NCI-H1048 (cell line): Measurements from ENCODE around the gene NPFF.
"Not testable (repeated sequence)": the region's sequence is repeated elsewhere in the genome, so short reads cannot be mapped to it uniquely, and the experiment has no call there.

ENCODE experiments used
- DNase-seq: peaks from one replicate; lab custom pipeline; 2025; lab: John Stamatoyannopoulos, UW

The NPFF gene

DNA sequence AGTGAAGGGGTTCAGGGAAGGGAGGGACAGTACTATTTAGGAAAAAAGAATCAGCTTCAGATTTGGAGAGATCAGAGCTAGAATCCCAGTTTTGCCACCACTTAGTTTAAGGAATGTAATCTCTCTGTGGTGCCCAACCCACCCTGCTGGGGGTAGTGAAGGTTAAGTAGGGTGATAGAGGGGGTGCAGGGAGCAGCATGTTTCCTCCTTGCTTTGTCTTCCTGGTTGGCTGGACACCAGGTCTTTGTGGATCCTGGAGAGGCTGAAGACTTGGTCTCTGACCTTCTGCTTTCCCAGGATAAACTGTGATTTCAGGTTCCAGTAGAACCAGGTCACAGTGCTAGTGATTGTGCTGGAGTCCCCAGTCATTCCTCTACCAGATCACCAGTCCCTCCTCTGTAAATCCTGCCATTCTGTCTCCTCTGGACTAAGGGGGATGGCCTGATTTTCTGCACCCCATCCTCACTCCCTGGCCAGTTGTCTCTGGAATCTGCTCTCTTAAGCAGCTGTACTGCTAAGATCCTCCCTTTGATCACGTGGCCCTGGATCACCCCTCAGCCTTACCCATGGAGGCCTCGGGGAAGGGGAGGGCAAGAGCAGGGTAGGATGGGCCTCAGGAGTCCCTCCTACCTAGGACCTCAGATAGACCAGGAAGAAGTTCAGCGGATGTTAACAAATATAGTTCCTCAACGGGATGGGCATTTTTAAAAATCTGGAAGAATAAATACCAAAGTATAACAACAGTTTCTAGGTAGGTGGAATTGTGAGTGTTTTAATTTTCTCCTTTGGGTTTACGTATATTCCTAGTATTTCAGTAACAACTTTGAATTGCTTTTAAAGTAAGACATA, 11.2 kb downstream of the NPFF start:
- no peak for DNase-seq

DNA sequence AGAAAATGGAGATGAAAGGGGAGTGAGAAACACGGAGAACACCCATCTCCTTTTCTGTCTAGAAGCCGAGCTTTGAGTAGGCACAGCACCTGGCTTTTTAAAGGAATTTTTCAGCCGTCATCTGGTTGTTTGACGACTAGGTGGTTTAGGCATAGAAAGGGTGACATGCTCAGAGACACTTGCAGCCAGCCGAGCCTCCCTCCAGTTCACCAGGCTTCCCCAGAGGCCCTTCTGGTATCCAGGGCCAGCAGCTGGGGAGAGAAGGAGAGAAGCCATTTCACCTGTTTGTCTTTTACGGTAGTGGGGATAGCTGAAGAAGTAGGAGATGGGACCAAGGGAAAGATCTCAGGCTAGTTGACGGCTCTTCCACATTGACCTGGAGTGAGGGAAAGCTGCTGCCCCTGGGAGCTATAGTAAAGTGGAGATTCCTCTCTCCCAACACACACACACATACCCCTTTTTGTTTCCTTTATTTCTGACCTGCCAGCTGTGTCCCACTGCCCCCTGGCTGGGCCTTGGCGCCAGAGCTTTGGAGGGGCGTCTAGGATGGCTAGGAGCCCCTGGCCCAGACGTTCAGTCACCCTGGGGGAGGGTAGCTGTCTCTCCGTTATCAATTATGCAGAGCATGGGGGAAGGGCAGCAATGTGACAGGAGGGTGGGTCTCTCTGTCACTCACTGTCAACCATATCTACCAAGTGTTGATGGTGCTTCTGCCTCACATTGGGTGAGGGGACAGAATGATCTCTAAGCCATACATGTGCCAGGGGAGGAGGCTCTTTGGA, 13.5 kb downstream of the NPFF start:
- DNase-seq: no peak

DNA sequence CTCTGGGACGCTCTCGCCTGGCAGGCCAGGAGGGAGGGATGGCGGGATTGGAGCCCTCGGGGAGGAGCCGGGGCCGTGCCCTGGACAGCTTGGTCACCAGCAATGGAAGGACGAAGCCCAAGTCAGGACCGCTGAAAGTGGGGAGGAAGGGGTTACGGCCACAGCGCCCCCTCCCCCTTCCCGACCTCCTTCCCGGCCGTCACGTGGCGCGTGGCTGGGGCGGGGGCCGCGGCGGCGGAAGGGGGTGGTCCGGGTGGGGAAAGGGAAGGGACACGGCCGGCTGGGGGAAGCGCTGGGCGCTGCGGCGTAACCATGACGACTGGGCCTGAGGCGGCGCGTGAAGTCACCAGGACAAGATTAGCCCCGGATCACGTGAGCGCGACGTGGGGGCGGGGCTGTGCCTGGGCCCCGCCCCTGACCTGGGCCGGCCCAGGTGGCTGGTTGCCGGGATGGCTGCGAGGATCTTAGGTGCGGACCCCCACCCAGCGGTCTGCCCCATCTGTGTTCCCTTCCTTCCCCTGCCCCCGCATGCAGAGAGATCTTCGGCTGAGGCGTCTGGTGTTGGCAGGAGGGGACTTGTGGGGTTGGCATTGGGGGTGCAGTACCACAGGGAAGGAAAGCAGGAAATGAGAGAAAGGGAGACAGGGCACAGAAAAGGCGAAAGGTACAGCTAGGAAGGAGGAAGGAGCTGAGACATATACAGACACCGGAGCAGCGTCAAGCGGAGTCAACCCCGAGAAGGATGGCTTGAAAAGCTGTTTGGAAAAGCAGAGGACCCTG, 14.3 kb downstream of the NPFF start:
- peak; percentile 68 for DNase-seq

DNA sequence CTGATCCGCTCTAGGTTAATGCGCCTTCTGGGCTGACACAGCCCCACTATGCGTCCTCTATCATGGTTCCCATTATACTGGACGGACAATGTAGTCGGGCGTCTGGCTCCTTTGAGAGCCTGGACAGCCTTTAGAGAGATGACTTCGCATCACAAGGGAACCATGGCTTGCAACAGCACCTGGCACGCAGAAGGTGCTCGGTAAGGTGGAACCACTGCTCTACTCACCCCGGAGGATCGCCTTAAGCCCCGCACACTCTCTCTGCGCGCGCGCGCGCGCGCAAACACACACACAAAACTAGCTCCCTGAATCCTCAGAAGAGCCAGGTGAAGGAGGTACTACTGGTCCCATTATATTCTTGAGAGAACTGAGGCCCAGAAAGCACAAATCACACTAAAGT, 15.1 kb downstream of the NPFF start:
- no peak for DNase-seq

DNA sequence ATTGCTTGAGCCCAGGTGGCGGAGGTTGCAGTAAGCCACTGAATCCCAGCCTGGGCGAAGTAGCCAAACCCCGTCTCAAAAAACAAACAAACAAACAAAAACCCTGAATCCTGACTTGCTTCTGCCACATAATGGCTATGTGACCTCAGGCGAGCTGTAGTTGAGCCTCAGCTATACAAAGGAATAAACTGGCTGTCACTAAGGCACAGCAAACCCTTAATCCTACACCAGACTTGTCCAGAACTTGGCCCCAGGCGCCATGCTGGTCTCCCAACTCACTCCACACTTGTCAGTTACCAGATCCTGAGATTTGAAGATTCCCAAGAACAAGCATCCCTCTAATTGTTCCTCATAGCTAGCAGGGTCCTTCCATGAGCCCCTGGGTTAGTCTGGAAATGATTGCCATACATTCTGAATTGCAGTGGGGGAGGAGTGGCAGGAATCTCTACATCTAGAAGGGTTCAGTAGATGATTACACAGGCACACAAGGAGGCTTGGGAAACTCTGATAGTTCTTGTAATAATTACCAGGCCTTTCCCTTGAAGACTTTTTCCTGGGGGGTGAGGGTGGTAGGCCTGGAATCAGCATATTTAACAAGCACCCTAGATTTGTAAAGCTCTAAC, 17.9 kb downstream of the NPFF start:
- DNase-seq: no peak

DNA sequence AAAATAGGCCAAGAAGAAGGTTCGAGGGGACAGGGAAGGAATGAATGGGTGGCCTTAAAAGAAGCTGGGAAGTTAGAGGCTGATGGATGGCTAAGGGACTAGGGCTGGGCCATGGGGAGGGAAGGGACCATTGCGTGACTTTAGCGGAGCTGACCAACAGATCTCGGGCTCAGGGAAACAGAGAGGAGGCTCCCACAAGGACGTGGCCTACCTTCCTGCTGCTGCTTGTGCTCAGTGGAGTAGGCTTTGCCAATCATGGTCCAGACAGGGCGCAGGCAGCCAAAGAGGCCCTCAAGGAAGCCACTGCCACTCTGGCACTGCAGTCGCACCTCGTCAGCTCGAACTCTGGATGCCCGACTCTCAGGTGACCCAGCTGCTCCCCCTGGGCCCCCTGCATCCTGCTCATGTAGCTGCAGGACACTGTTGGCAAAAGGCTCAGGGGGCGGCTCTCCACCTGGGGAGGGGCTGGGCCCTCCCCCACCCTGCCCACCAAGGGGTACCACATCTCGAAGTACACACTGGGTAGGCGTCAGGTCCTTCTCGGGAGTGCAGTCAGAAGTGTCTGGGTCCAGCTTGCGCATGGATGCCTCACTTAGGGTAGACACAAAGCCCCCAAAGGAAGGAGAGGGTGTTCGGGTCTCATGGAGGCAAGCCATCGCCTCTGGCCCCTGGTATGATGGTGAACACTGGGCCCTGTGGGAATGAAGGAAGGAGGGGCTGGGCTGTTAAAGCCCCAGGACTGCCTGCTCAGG, 20.4 kb downstream of the NPFF start:
- no peak for DNase-seq

DNA sequence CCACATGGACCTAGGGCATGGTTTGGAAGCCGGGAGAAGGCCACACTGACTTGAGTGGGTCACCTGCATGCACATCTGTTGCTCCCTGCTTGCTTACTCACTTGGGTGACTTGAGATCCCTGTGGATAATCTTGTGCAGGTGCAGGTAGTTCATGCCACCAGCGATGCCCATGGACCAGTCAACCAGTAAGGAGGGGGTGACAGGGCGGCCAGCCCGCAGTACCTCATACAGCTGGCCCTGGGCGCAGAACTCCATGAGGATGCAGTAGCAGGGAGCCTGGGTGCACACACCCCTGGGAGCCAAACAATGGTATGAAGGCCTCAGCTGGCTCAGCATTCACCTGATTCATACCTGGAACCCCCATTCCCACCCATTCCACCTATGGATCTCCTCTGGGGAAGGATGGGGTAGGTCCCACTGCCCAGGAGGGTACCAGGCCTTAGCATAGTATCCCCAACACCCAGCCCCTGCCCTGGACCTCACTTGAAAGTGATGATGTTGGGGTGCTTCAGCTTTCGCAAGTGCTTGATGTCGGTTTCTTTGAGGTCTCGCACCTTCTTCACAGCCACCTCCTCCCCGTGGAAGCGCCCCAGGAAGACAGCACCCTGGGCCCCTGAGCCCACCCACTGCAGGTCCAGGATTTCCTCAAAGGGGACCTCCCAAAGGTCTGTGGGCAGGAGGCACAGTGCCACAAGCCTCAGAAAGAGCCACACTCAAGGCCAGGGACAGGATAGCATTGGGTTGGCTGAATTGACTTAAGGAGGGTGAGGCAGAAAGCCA, 21.1 kb downstream of the NPFF start:
- no peak for DNase-seq

DNA sequence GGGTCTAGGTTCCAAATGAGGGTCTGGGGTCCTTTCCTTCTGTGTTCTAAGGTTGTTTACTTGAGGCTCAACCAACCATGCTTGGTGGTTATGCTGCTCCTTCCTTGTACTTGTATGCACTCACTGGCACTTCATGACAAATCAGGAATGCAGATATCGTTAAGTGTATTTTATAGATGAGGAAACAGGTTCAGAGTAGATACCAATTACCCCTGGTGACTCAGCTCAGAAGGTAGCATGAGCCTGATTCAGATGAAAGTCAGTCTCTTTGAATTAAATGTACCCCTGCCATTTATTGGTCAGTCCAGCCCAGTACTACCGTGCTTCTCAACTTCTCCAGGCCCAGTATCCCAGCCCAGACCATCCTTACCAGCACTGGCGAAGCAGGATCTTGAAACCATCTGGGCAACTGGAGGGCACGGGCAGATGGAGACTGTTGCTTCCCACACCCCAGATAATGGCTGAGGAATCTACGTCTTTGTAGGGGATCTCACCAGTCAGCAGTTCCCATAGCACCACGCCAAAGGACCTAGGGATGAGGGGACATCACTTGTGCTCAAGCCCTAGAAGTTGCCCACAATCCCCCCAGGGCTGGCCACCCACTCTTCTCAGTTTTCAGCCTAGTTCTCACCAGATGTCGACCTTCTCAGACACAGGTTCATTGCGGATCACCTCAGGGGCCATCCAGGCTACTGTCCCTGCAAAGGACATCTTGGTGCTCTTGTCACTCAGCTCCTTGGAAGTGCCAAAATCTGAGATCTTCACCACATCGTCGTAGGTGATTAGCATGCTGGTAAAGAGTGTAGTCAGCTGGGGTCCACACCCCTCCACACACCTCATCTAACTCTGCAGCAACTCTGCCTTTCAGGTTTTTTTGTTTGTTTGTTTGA, 22.4 kb downstream of the NPFF start:
- DNase-seq: no peak

DNA sequence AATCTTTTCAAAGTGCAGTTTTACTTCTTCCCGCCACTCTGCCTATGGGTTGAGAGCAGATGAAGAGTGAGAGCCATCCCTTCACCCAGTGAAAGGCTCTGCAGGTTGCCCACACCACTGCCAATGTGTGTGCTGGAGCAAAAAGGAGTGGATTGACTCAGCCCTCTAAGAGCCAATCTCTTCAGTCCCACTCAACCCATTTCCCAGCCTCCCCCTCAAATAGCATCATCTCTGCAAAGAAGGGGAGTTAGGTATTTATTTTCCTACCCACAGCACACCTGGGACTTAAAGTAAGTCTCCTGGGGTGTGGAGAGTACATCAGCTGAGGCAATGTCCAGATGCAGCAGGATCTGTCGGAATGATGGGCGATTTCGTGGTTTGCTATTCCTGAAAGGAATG, 23.3 kb downstream of the NPFF start:
- no peak for DNase-seq

DNA sequence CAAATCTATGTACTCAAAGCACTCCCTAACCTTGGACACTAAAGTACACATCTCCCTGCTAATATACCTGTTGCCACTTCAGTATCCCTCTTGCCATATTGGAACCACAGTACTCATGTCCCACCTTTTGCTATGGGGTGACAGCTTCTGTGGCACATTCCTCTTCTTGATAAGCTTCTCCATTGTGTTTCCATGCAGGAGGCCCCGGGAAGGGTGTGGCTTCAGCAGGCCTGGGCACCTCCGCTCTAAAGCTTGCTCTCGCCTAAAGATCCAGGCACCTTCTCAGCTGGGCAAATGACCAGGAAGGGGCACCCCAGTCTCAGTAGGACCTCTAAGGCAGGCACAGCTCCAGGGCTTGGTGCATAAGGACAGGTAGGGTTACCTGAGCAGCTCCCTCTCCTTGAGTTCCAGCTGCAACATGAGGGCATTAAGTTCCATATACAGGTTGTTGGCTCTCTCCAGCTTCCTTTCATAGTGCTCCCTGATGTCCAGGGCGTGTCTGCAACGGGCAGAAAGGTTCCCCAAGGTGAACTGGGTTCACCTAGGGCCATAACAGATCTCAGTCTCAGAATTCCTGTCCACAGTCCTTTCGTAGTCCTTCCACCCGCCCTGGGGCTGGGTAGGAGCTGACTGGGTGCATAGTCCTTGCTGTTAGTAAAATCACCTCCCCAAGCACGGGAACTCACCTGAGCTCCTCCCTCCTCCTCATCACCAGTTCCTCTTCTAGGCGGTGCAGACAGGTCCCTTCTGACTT, 23.9 kb downstream of the NPFF start:
- no peak for DNase-seq

DNA sequence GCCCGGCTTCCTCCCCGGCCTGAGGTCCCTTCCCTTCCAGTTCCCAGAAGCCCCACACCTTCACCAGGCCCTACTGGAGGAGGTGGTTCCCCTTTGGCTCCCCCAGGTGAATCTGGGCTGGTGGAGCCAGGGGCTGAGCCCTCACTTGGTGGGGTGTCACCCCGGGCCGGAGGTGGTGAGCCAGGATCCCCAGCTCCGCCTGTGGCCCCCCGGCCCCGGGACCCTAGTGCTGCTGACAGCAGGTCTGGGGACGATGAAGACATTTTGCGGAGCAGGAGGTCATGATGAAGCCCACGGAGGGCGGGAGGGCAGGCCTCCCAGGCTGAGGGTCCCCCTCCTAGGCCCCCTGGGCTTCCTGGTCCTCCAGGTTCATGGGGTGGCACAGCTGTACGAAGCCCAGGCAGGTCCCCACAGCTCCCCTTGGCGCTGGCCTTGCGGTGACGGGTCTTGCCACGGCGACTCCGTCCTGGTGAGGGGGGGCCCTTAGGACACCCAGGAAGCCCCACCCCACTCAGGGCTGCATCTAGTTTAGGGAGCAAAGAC, 24.6 kb downstream of the NPFF start:
- no peak for DNase-seq

DNA sequence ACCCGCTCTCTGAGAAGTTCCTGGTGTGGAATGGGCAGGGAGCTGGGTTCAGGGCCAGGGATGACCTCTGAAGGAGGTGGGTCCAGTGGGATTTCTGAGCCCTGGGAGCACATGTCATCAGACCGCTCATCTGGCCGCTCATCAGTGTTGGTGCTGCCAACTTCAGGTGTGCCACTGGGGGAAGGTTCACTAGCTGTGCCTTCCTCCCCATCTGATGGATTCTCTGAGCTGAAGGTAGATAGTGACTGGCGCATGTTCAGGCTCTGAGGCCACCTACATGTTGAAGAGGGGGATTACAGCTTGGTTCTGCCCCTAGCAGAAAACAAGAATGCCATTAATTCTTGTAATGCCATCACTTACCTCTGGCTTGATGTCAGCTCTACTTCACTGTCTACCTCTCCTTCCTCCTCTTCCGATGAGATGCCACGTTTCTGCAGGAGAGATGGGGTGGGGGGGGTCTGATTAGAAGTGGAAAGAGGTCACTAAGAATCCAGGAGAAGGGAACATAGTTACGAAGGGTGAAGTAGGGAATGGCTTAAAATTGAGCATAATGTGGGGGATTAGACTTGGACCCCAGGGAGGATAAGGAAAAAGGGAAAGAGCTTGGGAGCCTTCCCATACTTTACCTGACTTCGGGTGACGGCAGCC, 25.2 kb downstream of the NPFF start:
- no peak for DNase-seq

DNA sequence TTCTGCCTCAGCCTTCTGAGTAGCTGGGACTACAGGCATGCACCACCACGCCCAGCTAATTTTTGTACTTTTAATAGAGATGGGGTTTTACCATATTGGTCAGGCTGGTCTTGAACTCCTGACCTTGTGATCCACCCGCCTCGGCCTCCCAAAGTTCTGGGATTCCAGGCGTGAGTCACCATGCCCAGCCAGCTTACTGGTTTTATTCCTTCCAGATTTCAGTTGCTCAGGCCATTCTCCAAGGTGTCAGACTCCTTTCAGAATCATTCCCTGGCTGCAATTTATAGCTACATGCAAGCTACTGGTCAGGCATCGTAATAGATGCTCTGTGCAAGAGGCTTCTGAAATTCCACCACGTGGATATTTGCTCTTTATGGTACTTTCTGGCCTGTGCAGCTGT, 25.8 kb downstream of the NPFF start:
- DNase-seq: not testable (repeated sequence)

DNA sequence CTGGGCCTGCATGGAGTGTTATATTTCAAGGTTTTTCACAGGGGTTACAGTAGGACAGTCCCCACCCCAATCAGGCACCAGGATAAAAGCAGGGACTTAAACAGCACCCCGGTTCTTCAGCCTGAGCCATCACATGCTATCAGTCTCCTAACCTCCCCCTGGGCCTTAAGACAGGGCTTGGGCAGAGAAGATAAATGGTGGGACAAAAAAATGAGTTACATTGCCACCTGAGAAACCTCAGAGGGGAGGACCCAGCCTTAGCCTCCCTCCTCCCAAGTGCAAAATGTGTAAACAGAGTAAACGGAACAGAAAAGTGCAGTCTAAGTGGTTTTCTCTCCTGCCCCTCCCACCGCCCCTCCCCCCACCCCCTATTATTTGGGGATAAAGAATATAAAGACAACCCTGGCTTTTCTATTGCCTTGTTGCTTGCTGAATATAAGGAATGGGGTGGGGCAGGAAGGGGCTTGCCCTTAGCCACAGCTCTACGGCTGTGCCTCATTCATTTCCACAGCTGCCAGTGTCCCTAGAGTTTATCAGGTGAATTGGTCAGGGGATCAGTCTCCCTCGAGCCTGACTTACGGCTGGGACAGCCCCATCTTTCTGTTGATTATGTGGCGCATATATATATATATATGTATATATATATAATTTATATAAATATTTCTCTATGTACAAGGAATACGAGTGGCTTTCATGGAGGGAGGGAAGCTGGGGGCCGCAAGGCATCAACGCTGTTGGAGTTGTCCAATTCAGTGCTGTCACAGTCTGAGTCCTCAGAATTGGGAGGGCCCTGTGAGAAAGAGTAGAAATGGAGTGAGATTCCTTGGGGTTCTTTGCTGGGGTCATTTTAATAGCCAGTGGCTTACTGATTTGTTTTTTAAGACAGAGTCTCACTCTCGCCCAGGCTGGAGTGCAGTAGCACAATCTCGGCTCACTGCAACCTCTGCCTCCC, 26.5 kb downstream of the NPFF start:
- no peak for DNase-seq

DNA sequence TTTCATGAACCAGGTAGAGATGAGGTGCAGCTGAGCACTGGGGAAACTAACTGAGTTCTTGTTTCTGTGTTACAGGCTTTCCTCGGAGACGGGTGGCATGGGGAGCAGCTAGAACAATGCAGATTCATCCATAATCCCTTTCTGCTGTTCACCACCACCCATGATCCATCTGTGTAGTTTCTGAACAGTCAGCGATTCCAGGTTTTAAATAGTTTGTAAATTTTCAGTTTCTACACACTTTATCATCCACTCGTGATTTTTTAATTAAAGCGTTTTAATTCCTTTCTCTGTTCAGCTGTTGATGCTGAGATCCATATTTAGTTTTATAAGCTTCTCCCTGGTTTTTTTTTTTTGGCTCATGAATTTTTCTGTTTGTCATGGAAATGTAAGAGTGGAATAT, 28.0 kb downstream of the NPFF start:
- DNase-seq: no peak

DNA sequence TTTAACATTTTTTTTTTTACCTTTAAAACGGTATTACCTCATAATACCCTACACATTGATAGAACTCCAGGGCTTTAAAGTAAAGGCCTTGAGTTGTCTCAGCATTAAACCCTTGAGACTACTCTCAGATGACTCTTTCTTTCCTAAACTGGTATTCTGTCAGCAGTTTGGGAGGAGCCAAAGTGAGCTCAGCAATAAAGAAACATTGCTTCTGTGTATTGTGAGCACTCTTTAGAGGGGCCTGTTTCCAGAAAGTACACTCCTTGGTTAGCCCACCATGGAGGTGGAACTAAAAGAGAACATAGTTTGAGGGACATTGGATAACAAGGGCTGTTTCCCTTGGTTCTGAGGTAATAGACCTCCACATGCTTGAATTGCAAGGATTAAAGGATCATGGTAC, 28.4 kb downstream of the NPFF start:
- no peak for DNase-seq

DNA sequence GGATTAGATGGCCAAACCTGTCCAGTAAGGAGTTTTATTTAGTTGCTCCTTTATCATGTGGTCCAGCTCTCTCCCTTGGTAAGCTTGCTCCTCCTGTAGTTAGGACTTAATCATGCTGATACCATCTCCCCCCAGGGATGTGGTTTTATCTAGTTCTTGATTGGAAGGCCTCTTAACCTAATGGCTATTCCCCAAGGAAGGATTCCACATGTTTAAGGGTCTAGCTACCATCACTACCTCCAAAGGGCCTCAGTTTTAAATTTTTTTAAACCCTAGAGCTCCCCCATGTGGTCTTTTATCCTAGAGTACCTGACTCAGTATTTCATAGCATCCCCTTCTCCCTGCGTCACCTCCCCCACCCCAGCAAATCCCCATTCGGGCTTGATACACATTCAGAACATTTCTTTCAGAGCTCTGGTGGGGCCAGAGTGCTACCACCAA, 30.5 kb downstream of the NPFF start:
- DNase-seq: no peak
